ENCODE results near the gene ARAP2.

ARAP2 gene

DNA sequence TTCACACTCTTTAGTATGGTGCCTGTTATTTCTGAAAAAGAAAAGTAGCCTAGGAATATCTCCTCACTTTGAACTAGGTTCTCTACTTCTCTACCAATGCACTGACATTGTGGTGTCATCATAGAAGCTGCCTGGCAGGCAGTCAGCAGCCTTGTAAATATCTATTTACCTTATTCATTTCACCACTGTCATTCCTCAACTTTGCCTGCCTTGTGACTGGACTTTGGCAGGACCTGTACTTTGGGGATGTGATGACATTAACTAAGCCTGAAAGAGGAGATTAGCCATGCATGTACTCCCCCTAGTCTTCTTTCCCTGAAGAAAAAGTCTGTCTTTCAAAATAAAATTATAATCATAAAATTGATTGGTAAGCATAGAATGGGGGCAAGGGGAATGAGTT is 207.2 kb downstream of the ARAP2 start:
- DNase-seq, result no peak

- no peak for DNase-seq
These were observed 214.4 kb downstream of the ARAP2 start for GRCh38 chr4:36029951-36030350.

DNA sequence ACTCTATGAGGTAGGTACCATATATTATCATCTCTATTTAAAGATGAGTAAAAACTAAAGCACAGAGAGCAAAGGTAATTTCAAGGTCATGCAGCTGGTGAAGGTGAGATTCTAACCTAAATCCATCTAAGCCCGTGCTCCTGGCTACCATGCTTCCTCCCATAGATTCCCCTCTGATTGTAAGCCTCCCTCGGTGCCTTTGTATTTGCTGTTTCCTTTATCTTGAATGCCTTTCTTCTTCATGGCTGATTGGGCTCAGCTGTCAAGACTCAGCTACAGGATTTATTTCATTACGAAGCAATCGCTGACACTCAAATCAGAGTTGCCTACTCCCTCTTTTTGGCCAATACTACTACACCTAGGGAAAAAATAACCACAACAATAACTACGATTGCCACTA is 217.1 kb downstream of the ARAP2 start:
- DNase-seq, result no peak

GRCh38 chr4:36026348-36026880 is 217.9 kb downstream of the ARAP2 start:
- DNase-seq, result no peak

GRCh38 chr4:36024901-36025660 is 219.2 kb downstream of the ARAP2 start:
- no peak for DNase-seq

- DNase-seq, result no peak
These were observed 224.0 kb downstream of the ARAP2 start for GRCh38 chr4:36020351-36020750.

Measured in DMS79 (cell line).